ENCODE measurements around the gene LCOR. TPM values are rescaled to one million over a fixed set of nuclear protein-coding genes. Genes with fewer than 3 reads are reported as not detected.

LCOR gene
- total RNA-seq, 2 donors from 2014 or later, result 36.9 to 43.3 TPM

DNA sequence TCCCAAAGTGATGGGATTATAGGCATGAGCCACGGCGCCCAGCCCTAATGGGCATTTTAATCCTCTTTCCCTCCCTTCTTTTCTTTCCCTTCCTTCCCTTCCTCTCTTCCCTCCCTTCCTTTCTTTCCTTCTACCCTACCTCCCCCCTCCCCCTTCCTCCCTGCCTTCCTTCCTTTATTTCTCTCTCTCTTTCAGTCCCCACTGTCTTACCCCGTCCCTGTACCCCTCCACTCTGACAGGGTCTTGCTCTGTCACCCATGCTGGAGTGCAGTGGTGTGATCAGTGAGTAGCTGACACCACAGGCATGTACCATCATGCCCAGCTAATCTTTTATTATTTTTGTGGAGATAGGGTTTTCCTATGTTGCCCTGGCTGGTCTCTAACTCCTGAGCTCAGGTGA lies 24.2 kb downstream of the LCOR start:
- H3K27ac Mint-ChIP-seq, result no peak overlapping the region
- no peak for DNase-seq
- H3K36me3 ChIP-seq (ENCODE audit: control insufficient read depth, insufficient read depth, low read length), result peaks cover 28% of the 10 kb centered on the region
- H3K9ac ChIP-seq (ENCODE audit: extremely low read depth, low read length, poor library complexity, severe bottlenecking), result no peak overlapping the region
- H3K27me3 Mint-ChIP-seq (ENCODE audit: insufficient read depth), result no peaks in the 10 kb centered on the region
- peaks cover 41% of the 10 kb centered on the region for H3K36me3 Mint-ChIP-seq (ENCODE audit: low read depth)
- 82 to 92% methylated on average over 2 to 3 of the region's 3 CpGs for WGBS, 2 experiments (ENCODE audit: insufficient coverage in 1 of 2, insufficient read length in 1 of 2)
- H3K4me1 Mint-ChIP-seq, result peaks cover 8% of the 10 kb centered on the region
- TF ChIP-seq CTCF (conservative IDR thresholded peaks at IDR 0.05), result no peak
- H3K4me1 ChIP-seq (ENCODE audit: control insufficient read depth, insufficient read depth, low read length), result no peaks in the 10 kb centered on the region
- no peaks in the 10 kb centered on the region for H3K27me3 ChIP-seq (ENCODE audit: control insufficient read depth, insufficient read depth, low read length, poor library complexity, severe bottlenecking)
- H3K9me3 Mint-ChIP-seq, result no peaks in the 10 kb centered on the region
- H3K27ac ChIP-seq (ENCODE audit: low read depth, low read length), result peak overlapping the region; percentile 22
- H3K4me3 ChIP-seq (ENCODE audit: low read length), result no peak overlapping the region
- no peaks in the 10 kb centered on the region for H3K9me3 ChIP-seq (ENCODE audit: control insufficient read depth, low read length)
- H3K4me3 Mint-ChIP-seq, result no peak overlapping the region

DNA sequence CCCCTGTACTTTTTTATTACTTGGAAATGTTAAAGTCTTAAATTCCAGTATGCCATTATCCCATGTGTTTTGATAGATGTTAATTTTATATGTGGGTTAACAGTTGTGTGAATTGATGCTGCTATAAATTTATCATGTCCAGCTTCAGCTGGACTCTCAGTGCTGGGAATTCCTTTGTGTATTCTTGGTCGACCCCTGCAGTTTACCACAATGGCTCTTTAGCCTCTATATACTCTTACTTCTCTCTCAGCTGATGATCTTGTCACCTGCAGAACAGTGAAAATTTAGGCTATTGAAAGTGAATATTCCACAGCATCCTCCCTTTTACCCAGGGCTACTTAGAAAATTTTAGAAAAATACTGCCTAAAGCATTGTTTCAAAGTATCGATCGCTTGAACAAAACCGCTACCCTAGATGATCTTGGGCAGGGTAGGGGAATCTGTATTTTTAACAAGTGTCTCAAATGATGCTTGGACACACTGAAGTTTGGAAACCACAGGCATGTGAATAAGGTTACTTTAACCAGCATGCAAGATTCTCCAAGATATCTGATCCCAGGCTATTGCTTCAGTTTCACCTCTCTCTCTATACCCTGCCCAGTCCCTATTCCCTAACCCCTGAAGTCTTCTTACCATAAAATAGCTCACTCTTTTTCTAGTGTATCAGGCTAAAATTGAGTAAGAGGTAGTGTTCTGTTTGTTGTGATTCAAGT lies 25.4 kb downstream of the LCOR start:
- H3K9ac ChIP-seq (ENCODE audit: extremely low read depth, low read length, poor library complexity, severe bottlenecking), result no peak overlapping the region
- Mint-ChIP-seq H3K4me1 (peaks cover 8% of the 10 kb centered on the region), H3K36me3 (ENCODE audit: low read depth) (peaks cover 46% of the 10 kb centered on the region), H3K27ac (no peak overlapping the region), H3K4me3 (no peak overlapping the region), H3K27me3 (ENCODE audit: insufficient read depth) (no peaks in the 10 kb centered on the region), H3K9me3 (no peaks in the 10 kb centered on the region)
- no peak for DNase-seq
- H3K27ac ChIP-seq (ENCODE audit: low read depth, low read length), result no peak overlapping the region
- H3K9me3 ChIP-seq (ENCODE audit: control insufficient read depth, low read length), result no peaks in the 10 kb centered on the region
- 93 to 100% methylated on average over 3 to 4 of the region's 4 CpGs for WGBS, 2 experiments (ENCODE audit: insufficient coverage in 1 of 2, insufficient read length in 1 of 2)
- H3K27me3 ChIP-seq (ENCODE audit: control insufficient read depth, insufficient read depth, low read length, poor library complexity, severe bottlenecking), result no peaks in the 10 kb centered on the region
- TF ChIP-seq CTCF (conservative IDR thresholded peaks at IDR 0.05), result no peak
- H3K4me1 ChIP-seq (ENCODE audit: control insufficient read depth, insufficient read depth, low read length), result no peaks in the 10 kb centered on the region
- H3K36me3 ChIP-seq (ENCODE audit: control insufficient read depth, insufficient read depth, low read length), result peaks cover 37% of the 10 kb centered on the region
- no peak overlapping the region for H3K4me3 ChIP-seq (ENCODE audit: low read length)

DNA sequence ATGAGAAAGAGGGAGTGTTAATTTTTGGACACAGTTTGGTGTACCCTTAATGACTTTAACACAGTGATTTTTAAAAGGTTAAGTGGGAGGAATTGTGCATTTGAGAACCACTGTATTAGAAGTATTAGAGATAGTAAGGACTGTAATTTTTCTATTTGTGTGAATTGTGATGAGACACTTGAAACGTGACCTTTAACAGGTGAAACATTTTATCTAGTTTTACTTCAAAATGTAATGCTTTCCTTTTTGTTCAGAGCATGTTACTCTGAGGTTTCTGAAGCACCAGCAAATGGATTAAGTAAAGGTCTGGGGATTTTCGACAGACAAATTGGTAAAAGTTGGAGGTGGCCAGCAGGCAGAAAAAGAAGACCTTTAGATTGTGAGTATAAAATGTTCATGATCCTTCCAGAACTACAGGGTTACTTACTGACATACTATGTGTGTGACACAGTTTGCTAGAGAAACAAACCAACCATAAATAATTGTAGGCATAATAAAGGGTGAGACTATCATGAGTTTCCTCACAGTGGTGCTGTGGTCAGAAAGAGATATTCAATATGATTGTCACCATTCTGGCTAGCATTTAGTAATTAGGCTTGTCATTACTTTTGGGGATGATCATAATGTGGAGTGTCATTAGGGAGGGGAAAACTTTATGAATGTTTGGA lies 26.1 kb downstream of the LCOR start:
- Histone ChIP-seq H3K27ac (ENCODE audit: low read depth, low read length) (no peak overlapping the region), H3K27me3 (ENCODE audit: control insufficient read depth, insufficient read depth, low read length, poor library complexity, severe bottlenecking) (no peaks in the 10 kb centered on the region), H3K36me3 (ENCODE audit: control insufficient read depth, insufficient read depth, low read length) (peaks cover 34% of the 10 kb centered on the region), H3K9me3 (ENCODE audit: control insufficient read depth, low read length) (no peaks in the 10 kb centered on the region), H3K4me1 (ENCODE audit: control insufficient read depth, insufficient read depth, low read length) (no peaks in the 10 kb centered on the region), H3K4me3 (ENCODE audit: low read length) (no peak overlapping the region), H3K9ac (ENCODE audit: extremely low read depth, low read length, poor library complexity, severe bottlenecking) (no peak overlapping the region)
- Mint-ChIP-seq H3K27ac (no peak overlapping the region), H3K27me3 (ENCODE audit: insufficient read depth) (no peaks in the 10 kb centered on the region), H3K9me3 (no peaks in the 10 kb centered on the region), H3K36me3 (ENCODE audit: low read depth) (peaks cover 45% of the 10 kb centered on the region), H3K4me1 (peaks cover 8% of the 10 kb centered on the region), H3K4me3 (no peak overlapping the region)
- DNase-seq, result no peak
- WGBS, 2 experiments (ENCODE audit: insufficient coverage in 1 of 2, insufficient read length in 1 of 2), result 80 to 95% methylated on average over 1 to 2 of the region's 2 CpGs
- TF ChIP-seq CTCF (conservative IDR thresholded peaks at IDR 0.05), result no peak

All from endodermal cell (in vitro differentiated cells).